Measurements from ENCODE around the gene REN. TPM values are rescaled to one million over a fixed set of nuclear protein-coding genes. Genes with fewer than 3 reads are reported as not detected.

Gene REN
- total and polyA plus RNA-seq, 4 donors = 0.23 to 0.75 (median 0.29) TPM

DNA sequence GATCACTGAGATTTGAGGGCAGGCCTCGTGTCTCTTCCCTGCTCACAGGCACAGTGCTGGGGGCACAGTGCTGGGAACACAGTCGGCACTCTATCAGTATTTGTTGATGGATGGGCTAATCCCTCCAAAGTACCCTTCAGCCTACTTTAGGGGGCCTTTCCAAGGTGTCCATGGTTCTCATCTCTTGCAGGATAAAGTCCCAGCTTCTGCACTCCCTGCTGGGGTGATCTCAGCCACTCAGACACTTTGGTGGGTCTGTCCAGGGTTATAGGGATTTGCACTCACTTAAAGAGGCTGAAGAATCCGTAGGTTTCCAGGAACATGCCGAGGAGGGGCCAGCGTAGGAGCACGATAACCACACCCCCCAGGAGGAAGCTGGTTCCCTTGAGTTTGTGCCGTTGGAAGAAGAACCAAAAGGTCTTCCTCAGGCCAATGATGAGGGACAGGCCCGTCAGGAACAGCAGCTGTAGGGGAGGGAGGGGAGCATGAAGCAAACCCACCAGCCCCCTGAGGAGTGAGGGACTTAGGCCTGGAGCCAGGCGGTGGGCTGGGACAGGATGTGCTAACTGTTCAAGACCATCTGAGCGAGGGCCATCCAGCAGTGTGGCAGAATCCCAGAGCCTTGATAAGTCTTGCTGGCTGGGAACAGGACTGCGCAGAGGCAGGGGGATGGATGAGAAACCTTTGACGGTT lies 35.4 kb upstream of the REN start:
- H3K4me1 ChIP-seq (ENCODE audit: control insufficient read depth in 5 of 5, insufficient read depth in 5 of 5, low read length in 5 of 5) = peaks cover 0 to 6% (median 0%) of the 10 kb centered on the region in 5 donors
- no peak for DNase-seq
- H3K9me3 ChIP-seq (ENCODE audit: control insufficient read depth in 4 of 4, insufficient read depth in 3 of 4, low read length in 3 of 4) = no peaks in the 10 kb centered on the region
- H3K4me3 ChIP-seq = no peak overlapping the region
- H3K9ac ChIP-seq (ENCODE audit: insufficient read depth in 1 of 2, low read length in 2 of 2) = no peak overlapping the region
- H3K27me3 ChIP-seq (ENCODE audit: control insufficient read depth in 3 of 3, insufficient read depth in 3 of 3, low read length in 2 of 3) = peaks cover 0 to 3% (median 2%) of the 10 kb centered on the region in 3 donors
- no peak overlapping the region for H3K27ac ChIP-seq (ENCODE audit: low read depth in 1 of 2, low read length in 1 of 2)
- 83 to 85% methylated on average over 12 of the region's 12 CpGs for WGBS, 2 donors
- ATAC-seq (ENCODE audit: insufficient read depth, low FRiP score) = no peak
- TF ChIP-seq, protein P1, sequence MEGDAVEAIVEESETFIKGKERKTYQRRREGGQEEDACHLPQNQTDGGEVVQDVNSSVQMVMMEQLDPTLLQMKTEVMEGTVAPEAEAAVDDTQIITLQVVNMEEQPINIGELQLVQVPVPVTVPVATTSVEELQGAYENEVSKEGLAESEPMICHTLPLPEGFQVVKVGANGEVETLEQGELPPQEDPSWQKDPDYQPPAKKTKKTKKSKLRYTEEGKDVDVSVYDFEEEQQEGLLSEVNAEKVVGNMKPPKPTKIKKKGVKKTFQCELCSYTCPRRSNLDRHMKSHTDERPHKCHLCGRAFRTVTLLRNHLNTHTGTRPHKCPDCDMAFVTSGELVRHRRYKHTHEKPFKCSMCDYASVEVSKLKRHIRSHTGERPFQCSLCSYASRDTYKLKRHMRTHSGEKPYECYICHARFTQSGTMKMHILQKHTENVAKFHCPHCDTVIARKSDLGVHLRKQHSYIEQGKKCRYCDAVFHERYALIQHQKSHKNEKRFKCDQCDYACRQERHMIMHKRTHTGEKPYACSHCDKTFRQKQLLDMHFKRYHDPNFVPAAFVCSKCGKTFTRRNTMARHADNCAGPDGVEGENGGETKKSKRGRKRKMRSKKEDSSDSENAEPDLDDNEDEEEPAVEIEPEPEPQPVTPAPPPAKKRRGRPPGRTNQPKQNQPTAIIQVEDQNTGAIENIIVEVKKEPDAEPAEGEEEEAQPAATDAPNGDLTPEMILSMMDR (IDR thresholded peaks at IDR 0.05; ENCODE audit: control extremely low read depth, extremely low read depth) = no peak
- no peaks in the 10 kb centered on the region for H3K36me3 ChIP-seq (ENCODE audit: control insufficient read depth in 4 of 4, insufficient read depth in 4 of 4, low read length in 4 of 4)

DNA sequence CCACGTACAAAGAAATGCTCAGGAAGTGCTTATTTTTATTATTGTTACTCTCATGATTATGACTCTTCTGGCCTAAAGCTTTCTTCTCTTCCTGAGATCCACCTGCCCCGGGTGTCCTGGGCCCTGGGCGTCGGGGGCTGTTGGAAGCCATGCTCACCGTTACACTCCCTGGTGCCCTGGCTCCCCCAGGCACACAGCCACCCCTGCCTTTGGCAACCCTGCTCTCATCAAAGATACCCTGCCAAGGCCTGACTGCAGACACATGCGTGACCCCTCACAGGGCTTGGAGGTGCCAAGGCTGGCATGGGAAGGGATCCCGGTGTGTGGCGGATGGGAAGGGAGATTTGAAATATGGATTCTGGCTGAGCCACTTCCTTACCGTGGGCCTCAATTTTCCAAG lies 33.4 kb upstream of the REN start:
- Histone ChIP-seq H3K9me3 (ENCODE audit: control insufficient read depth in 4 of 4, insufficient read depth in 3 of 4, low read length in 3 of 4) (peaks cover 0 to 6% (median 0%) of the 10 kb centered on the region in 4 donors), H3K27me3 (ENCODE audit: control insufficient read depth in 3 of 3, insufficient read depth in 3 of 3, low read length in 2 of 3) (peaks cover 0 to 11% (median 0%) of the 10 kb centered on the region in 3 donors), H3K36me3 (ENCODE audit: control insufficient read depth in 4 of 4, insufficient read depth in 4 of 4, low read length in 4 of 4) (no peaks in the 10 kb centered on the region), H3K27ac (ENCODE audit: low read depth in 1 of 2, low read length in 1 of 2) (no peak overlapping the region), H3K4me3 (no peak overlapping the region), H3K9ac (ENCODE audit: insufficient read depth in 1 of 2, low read length in 2 of 2) (no peak overlapping the region), H3K4me1 (ENCODE audit: control insufficient read depth in 5 of 5, insufficient read depth in 5 of 5, low read length in 5 of 5) (peaks cover 0 to 11% (median 0%) of the 10 kb centered on the region in 5 donors)
- 84 to 87% methylated on average over 9 of the region's 9 CpGs for WGBS, 2 donors
- no peak for ATAC-seq (ENCODE audit: insufficient read depth, low FRiP score)
- no peak for DNase-seq
- TF ChIP-seq, protein P1 (IDR thresholded peaks at IDR 0.05; ENCODE audit: control extremely low read depth, extremely low read depth) = no peak

DNA sequence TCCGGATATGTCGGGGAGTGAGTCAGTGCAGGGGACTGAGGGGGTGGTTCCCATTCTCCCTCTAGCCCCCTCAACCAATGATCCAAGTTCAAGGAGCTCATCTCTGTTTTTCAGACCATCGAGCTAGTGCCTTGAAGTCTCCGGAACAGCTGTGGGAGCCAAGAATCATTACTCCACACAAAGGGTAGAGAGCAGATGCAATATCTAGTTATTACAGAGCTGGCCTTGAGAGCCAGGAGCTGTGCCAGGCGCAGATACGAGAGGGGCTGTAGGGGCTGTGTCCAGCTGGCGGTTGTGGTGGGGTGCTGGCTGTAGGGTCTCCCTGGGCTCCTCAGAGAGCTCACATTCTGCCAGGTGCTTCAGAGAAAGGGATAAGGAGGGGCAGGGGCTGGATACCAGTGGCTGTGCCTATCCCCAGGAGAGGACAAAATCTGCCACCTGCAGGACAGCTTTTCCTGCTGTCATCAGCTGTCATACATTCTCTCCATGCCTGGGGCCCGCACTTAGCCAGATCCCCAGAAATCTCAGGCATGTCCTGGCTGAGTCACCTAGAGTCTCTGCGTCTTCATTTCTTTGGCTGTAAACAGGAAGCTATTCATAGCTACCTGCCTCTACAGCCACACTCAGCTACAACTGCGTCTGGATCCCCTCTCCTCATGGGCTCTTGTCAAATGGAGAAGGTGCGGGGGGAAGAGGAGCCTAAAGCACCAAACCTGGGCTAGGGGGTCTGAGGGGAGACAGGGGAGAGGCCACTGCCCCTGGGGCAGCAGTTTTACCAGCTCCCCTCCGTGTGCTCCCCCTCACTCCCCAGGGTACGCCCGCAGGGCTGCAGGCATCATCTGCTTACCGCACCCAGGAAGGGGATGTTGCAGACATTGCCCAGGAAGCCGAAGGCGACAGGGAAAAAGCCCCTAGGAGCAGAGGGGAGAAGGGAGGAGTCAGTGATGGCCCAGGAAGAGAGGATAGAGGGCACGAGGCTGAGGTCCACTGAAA lies 32.5 kb upstream of the REN start:
- Histone ChIP-seq H3K4me3 (no peak overlapping the region), H3K27me3 (ENCODE audit: control insufficient read depth in 3 of 3, insufficient read depth in 3 of 3, low read length in 2 of 3) (peaks cover 0 to 8% (median 0%) of the 10 kb centered on the region in 3 donors), H3K36me3 (ENCODE audit: control insufficient read depth in 4 of 4, insufficient read depth in 4 of 4, low read length in 4 of 4) (no peaks in the 10 kb centered on the region), H3K9ac (ENCODE audit: insufficient read depth in 1 of 2, low read length in 2 of 2) (no peak overlapping the region), H3K4me1 (ENCODE audit: control insufficient read depth in 5 of 5, insufficient read depth in 5 of 5, low read length in 5 of 5) (peaks cover 0 to 14% (median 0%) of the 10 kb centered on the region in 5 donors), H3K9me3 (ENCODE audit: control insufficient read depth in 4 of 4, insufficient read depth in 3 of 4, low read length in 3 of 4) (peaks cover 0 to 6% (median 0%) of the 10 kb centered on the region in 4 donors), H3K27ac (ENCODE audit: low read depth in 1 of 2, low read length in 1 of 2) (peak overlapping the region in 1 of 2 donors; percentile 0)
- TF ChIP-seq, protein P1 (IDR thresholded peaks at IDR 0.05; ENCODE audit: control extremely low read depth, extremely low read depth) = no peak
- WGBS, 2 donors = 67 to 70% methylated on average over 18 of the region's 18 CpGs
- ATAC-seq (ENCODE audit: insufficient read depth, low FRiP score) = no peak
- DNase-seq = peak; percentile 38 to 42 (median 40)
